Stimulated activated CD4-positive, alpha-beta T cell treated with anti-CD3 and anti-CD28 coated beads, TNF-alpha, amount 100 ng/mL, for 48 hours (primary cell): Measurements from ENCODE around the gene RHBG.

Source experiments
- DNase-seq, 3 donors: peaks; one replicate each; pipeline ENCODE4 v3.0.0-alpha.2; 2020; ENCODE audit warnings: low read depth in 3 of 3

The RHBG gene

DNA sequence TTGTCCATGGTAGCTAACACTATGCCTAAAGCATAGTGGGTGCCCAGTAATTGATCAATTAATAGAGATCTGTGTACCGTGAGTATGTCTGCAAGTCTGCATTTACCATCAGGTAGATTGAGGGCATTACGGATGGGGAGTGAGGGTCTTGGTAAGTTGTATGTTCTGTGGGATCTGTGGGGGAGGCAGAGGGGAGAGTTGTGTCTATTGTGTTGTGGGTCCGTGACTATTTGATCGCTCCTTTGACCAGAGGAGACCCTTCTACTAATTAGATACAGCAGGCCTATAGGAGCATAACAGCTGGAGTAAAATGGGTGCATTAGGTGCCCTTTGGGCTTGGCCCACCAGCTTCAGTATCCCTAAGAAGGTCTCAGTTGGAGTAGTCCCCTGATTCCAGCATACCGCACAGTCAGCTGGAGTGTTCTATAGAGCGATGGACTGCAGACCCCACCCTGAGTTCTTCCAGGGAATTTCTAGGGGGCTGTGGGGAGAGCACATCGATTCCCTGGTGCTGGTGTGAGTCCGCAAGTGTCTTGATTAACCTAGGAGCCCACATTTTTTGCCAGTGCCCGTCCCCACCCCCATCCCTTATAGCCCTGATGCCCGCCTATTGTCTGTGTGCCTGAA lies 55.9 kb downstream of the RHBG start:
- no peak for DNase-seq

GRCh38 chr1:156425943-156426342 lies 56.9 kb downstream of the RHBG start:
- DNase-seq: no peak

DNA sequence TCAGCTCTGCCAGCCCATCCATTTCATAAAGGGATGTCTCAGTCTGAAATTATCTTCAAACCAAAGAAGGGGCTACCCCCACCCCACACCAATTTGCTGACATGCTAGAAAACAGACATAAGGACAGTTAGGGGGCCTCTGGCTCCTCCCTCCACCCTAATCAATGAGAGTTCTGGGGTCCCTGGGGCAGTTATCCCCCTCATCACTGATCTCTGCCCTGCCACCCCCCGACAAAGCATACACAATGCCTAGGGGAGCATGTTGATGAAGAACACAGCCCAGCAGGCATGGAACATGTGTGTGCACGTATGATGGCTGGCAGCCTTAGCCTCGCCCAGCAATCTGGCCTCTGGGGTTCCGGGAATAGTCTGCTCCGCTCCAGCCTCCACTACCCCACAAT lies 58.9 kb downstream of the RHBG start:
- DNase-seq: no peak

- DNase-seq: no peak
These were observed 59.8 kb downstream of the RHBG start for GRCh38 chr1:156428746-156429288.

DNA sequence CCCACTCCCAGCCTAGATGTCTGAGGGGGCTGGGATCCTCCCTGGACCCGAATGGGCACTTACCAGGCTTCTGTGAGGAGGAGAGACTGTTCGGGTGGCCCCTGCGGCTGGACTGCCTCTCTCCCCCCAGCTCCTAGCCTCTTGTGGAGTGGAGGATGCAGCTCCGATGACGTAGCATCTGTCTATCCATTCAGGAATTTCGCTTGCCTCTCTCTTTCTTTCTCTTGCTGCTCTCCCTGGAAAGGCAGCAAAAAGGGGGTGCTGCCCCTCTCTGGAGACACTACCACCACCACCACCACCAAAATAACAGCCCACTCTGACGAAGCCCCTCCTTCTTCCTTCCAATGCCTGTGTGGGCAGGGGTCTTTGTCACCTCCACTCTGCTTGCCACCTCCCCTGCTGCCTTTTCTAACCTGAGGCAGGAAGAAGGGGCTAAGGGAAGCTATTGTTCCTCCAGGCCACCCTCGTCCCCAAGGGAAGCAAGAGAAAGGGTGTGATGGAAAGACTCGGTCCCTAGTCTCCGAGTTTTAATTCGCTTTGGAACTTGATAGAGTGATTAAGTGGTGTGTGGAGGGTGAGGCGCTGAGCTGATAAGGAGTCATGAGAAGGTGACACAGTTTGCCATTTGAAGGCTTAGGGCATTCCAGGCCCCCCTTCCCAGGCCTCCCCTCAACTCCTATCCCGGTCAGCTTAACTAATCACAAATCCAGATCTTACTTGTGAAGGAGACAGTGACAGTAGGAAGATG lies 60.5 kb downstream of the RHBG start:
- no peak for DNase-seq

DNA sequence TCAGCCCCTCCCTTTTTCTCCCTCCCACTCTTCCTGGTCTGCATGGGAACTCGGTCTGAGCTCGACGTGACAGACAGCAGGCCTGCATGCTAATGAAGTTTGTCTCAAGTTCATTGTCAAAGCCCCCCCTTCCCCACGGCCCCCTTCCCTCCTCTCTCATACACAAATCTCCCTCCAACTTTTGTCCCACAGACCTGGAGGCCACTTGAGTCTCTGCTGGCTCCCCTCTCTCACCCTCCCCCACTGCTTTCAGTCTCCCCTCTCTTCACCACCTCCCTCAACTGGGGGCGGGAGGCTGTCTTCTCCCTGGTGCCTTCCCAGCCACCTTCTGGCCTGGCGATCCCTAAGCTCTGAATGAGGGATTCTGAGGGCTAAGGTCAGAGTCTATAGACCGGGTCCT lies 61.3 kb downstream of the RHBG start:
- DNase-seq: no peak

DNA sequence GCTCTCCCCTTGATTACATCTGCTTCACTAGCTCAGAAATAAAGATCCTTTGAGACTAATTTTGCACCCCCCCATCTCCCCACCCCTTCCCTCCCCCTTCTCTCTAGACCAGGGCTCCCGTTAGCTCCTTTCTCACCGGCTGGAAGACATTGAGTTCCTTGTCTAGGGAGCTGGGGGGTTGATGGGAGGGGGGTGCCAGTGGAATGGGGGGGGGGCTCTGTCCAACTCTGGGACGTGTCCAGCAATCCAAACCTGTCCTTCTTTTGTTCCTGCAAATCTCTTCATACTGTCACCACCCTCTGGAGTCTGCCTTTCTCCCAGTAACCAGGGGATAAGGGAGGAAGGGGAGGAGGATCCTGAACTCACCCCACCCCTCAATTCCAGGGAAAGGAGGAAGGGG lies 61.9 kb downstream of the RHBG start:
- DNase-seq: no peak

DNA sequence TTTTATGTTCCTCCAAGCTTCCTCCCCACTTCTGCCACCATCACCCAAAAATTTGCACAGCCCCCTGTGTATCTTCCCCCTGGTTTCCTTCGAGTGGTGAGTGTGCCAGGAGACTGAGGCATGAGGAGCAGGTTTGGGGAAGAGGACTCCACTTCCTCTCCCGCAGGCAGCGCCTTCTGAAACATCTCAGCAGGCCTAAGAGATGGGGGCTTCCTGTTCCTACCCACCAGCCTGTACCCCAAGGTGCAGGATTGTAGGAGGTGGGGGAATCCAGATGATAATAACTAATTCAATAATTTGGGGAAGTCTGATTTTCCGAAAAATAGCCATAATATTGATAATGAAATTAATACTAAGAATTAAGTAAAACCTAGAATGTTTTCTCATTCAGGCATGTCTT lies 62.4 kb downstream of the RHBG start:
- DNase-seq: no peak

DNA sequence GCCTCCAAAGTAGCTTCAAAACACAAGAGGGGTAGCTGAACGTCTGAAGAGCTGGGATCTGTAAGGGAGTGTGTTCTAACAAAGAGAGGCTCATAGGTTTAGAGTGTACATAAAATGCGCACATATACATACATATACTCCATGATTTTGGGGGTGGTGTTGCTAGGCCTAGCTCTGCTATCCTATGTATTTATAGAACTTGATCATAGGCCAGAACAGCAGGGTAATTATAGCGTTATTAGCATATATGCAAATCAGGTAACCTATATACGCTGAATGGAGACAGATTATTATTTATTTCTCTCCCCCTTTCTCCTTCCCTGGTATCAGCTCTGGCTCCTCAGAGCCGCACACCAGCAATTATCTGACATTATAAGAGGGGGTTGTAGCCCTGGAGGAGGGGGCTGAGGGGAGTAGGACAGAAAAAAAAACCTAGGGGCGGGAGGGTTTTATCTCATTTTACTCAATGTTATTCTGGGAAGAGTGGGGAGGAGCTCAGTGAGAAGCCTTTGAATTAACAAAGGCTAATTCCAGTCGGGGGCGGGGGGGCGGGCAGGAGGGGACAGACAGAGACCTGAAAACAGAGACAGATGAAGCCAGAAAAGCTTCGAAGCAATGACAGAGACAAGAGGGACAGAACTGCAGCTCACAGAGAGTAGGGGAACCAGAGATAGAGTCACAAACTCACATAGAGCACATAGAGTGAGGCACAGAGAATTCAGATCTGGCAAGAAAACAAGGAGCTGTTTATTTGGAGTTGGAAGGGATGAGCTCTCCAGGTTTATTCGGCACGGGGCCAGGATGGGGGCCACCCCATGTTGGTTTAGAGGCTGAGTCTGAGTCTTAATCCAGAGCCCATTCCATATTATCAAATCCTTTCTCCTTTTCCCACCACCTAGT lies 63.0 kb downstream of the RHBG start:
- no peak for DNase-seq

GRCh38 chr1:156432669-156433018 lies 63.6 kb downstream of the RHBG start:
- no peak for DNase-seq

DNA sequence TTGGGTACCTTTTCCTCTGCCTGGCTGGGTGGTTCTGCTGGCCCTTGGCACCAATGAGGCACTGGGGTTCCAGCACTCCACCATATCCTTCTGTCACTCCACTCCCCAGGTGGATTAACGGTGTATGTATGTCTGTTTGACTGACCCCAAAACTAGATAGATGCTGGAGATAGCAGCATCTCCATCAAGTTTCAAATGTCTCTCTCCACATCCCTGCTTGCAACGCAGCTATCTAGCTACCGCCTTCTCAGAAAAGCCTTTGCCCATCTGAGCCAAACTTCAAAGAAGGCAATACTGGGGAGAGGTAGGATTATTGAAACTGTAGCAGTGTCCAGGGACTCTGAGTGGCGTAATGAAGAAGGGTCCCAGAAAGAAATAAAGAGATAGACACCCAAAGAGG lies 64.0 kb downstream of the RHBG start:
- no peak for DNase-seq

DNA sequence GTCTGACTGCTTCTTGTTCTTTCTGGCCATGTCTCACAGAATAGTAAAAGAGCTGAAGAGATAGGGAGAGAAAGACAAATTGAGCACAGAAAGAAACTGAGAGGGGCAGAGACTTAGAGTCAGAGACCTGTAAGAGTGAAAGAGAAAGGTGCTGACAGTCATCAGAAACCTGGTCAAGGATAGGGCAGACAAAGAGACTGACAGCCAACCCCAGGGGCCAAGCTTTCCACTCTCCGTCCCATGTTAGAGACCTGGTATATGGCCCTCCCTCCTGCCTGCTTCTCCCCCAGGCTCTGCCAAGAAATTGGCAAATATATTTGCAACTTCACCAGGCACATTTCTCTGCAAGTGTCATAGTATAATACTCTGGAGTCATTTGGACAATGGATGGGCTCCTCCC lies 64.6 kb downstream of the RHBG start:
- no peak for DNase-seq
